Measurements from ENCODE around the gene TP53BP2.
"Not testable (repeated sequence)": the region's sequence is repeated elsewhere in the genome, so short reads cannot be mapped to it uniquely, and the experiment has no call there.

Gene TP53BP2, protein sequence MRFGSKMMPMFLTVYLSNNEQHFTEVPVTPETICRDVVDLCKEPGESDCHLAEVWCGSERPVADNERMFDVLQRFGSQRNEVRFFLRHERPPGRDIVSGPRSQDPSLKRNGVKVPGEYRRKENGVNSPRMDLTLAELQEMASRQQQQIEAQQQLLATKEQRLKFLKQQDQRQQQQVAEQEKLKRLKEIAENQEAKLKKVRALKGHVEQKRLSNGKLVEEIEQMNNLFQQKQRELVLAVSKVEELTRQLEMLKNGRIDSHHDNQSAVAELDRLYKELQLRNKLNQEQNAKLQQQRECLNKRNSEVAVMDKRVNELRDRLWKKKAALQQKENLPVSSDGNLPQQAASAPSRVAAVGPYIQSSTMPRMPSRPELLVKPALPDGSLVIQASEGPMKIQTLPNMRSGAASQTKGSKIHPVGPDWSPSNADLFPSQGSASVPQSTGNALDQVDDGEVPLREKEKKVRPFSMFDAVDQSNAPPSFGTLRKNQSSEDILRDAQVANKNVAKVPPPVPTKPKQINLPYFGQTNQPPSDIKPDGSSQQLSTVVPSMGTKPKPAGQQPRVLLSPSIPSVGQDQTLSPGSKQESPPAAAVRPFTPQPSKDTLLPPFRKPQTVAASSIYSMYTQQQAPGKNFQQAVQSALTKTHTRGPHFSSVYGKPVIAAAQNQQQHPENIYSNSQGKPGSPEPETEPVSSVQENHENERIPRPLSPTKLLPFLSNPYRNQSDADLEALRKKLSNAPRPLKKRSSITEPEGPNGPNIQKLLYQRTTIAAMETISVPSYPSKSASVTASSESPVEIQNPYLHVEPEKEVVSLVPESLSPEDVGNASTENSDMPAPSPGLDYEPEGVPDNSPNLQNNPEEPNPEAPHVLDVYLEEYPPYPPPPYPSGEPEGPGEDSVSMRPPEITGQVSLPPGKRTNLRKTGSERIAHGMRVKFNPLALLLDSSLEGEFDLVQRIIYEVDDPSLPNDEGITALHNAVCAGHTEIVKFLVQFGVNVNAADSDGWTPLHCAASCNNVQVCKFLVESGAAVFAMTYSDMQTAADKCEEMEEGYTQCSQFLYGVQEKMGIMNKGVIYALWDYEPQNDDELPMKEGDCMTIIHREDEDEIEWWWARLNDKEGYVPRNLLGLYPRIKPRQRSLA

DNA sequence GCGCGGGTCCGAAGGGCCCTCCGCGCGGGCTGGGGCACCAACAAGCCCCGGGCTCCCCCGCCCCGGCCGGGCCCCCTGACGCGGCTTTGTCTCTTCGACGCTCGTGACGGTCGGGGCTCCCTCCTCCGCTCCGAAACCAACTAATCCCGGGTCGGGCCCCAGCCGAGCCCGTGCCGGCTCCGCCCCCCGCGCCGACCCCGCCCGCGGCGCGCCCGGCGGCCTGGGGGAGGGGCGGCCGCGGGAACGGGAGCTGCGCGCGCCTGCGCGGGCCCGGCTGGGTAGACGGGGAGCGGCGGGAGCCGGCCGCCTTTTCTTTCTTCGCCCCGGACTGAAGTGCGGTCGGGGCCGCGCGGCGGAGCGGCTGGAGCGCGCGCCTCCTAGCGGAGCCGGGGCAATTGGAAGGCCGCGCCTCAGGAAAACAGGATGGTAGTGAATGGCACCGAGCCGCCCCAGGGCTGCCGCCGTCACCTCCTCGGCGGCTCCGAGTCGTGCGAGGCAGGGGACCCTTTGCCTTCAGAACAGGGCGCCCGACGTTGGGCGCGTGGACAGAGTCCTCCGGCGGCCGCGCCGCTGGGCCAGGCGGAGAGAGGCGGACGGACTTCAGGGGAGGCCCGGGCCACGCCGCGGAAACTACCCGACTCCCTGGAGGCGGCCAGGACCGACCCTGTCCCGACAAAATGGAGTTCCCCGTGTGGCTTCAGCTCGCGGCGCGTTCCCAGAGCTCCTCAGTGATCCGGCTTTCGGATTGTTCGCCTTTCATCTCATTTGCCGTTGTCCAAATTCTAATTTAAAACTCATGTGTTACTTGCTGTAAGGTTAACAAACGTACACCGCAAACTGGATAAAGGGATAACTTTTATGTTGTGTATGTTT lies at the start of gene TP53BP2:
TP53BP2 (minus strand) TSS at position 138 of the 873 bp plus-strand sequence. CDS start 267 bp downstream, outside the sequence.
- Histone ChIP-seq H3K27ac (ENCODE audit: low read depth, low read length) (peak within 1 kb of the TSS; percentile 94), H3K36me3 (ENCODE audit: insufficient read depth, low read length) (no peaks in the 10 kb centered on the region), H3K4me3 (ENCODE audit: low read depth, low read length) (peak within 1 kb of the TSS; percentile 91), H3K4me1 (ENCODE audit: control insufficient read depth, insufficient read depth, low read length, unreplicated experiment) (peaks cover 25% of the 10 kb centered on the region), H3K27me3 (ENCODE audit: insufficient read depth, low read length) (no peaks in the 10 kb centered on the region), H3K79me2 (ENCODE audit: control insufficient read depth, insufficient read depth, low read length, unreplicated experiment) (peaks cover 45% of the 10 kb centered on the region), H2AFZ (ENCODE audit: low read length, unreplicated experiment) (peak within 1 kb of the TSS; percentile 82)

GRCh38 chr1:223890494-223890893 lies 44.7 kb upstream of the TP53BP2 start:
- H3K27me3 ChIP-seq (ENCODE audit: insufficient read depth, low read length), result not testable (repeated sequence)

DNA sequence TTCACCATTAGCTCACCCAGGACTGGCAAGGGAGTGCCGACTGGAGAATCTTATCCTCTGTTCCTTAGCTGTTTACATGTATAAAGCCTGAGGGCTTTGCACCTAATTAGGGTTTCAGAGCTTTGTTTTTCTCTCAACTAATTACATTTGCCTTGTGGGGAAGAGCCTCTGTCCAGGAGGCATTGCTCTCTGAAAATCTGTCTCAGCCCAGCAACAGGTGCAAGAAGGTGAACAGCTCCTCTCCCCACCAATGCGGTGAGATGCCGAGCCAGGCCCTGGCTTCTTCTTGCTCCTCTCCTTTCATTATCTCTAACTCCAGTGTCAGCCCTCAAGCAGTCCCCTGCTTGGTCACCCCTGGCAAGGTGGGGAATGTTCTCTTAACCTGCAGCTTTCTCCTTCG lies 43.6 kb upstream of the TP53BP2 start:
- not testable (repeated sequence) for H3K4me3 ChIP-seq (ENCODE audit: low read depth, low read length); H2AFZ ChIP-seq (ENCODE audit: low read length, unreplicated experiment); H3K79me2 ChIP-seq (ENCODE audit: control insufficient read depth, insufficient read depth, low read length, unreplicated experiment); H3K27ac ChIP-seq (ENCODE audit: low read depth, low read length); H3K27me3 ChIP-seq (ENCODE audit: insufficient read depth, low read length); H3K36me3 ChIP-seq (ENCODE audit: insufficient read depth, low read length)
- peaks cover 14% of the 10 kb centered on the region for H3K4me1 ChIP-seq (ENCODE audit: control insufficient read depth, insufficient read depth, low read length, unreplicated experiment)

More at GRCh38 chr1:223890494-223890893, 44.7 kb upstream of the TP53BP2 start:
- not testable (repeated sequence) for H3K79me2 ChIP-seq (ENCODE audit: control insufficient read depth, insufficient read depth, low read length, unreplicated experiment); H3K4me3 ChIP-seq (ENCODE audit: low read depth, low read length); H3K27ac ChIP-seq (ENCODE audit: low read depth, low read length); H2AFZ ChIP-seq (ENCODE audit: low read length, unreplicated experiment); H3K36me3 ChIP-seq (ENCODE audit: insufficient read depth, low read length)
- H3K4me1 ChIP-seq (ENCODE audit: control insufficient read depth, insufficient read depth, low read length, unreplicated experiment), result peaks cover 14% of the 10 kb centered on the region

- Histone ChIP-seq H2AFZ (ENCODE audit: low read length, unreplicated experiment) (peak overlapping the region; percentile 17), H3K4me3 (ENCODE audit: low read depth, low read length) (no peak overlapping the region), H3K27me3 (ENCODE audit: insufficient read depth, low read length) (no peaks in the 10 kb centered on the region), H3K27ac (ENCODE audit: low read depth, low read length) (peak overlapping the region; percentile 82), H3K36me3 (ENCODE audit: insufficient read depth, low read length) (no peaks in the 10 kb centered on the region), H3K4me1 (ENCODE audit: control insufficient read depth, insufficient read depth, low read length, unreplicated experiment) (peaks cover 14% of the 10 kb centered on the region), H3K79me2 (ENCODE audit: control insufficient read depth, insufficient read depth, low read length, unreplicated experiment) (no peaks in the 10 kb centered on the region)
Measured at GRCh38 chr1:223887747-223888418, 42.1 kb upstream of the TP53BP2 start.

- Histone ChIP-seq H3K4me1 (ENCODE audit: control insufficient read depth, insufficient read depth, low read length, unreplicated experiment) (peaks cover 14% of the 10 kb centered on the region), H3K27me3 (ENCODE audit: insufficient read depth, low read length) (no peaks in the 10 kb centered on the region), H3K4me3 (ENCODE audit: low read depth, low read length) (no peak overlapping the region), H3K36me3 (ENCODE audit: insufficient read depth, low read length) (no peaks in the 10 kb centered on the region), H2AFZ (ENCODE audit: low read length, unreplicated experiment) (no peak overlapping the region), H3K27ac (ENCODE audit: low read depth, low read length) (no peak overlapping the region), H3K79me2 (ENCODE audit: control insufficient read depth, insufficient read depth, low read length, unreplicated experiment) (no peaks in the 10 kb centered on the region)
Measured at GRCh38 chr1:223886516-223886921, 40.8 kb upstream of the TP53BP2 start.

GRCh38 chr1:223885614-223886013 lies 39.9 kb upstream of the TP53BP2 start:
- Histone ChIP-seq H3K4me1 (ENCODE audit: control insufficient read depth, insufficient read depth, low read length, unreplicated experiment) (peaks cover 14% of the 10 kb centered on the region), H3K79me2 (ENCODE audit: control insufficient read depth, insufficient read depth, low read length, unreplicated experiment) (no peaks in the 10 kb centered on the region), H3K4me3 (ENCODE audit: low read depth, low read length) (no peak overlapping the region), H2AFZ (ENCODE audit: low read length, unreplicated experiment) (no peak overlapping the region), H3K36me3 (ENCODE audit: insufficient read depth, low read length) (no peaks in the 10 kb centered on the region), H3K27ac (ENCODE audit: low read depth, low read length) (no peak overlapping the region), H3K27me3 (ENCODE audit: insufficient read depth, low read length) (no peaks in the 10 kb centered on the region)

DNA sequence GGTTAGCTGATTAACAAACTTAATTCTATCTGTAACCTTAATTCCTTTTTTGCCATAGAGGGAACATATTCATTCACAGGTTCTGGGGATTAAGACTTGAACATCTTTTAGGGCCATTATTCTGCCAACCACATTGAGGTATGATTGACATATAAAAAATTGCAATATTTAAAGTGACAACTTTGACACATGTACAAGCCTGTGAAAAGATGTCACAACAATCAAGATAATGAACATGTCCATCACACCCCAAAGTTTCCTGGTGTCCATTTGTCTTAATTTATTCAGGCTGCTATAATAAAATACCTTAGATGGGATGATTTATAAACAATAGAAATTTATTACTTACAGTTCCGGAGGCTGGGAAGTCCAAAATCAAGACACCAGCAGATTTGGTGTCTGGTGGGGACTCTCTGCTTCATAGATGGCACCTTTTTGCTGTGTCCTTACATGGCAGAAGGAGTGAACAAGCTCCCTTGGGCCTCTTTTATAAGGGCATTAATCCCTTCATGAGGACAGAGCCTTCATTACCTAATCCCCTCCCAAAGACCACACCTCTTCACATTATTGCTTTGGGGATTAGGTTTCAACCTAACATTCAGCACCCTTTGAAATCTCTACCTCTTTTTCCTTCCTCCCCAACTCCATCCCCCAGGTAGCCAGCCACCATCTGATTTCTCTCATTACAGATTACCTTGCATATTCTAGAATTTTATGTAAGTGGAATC lies 33.0 kb upstream of the TP53BP2 start:
- no peaks in the 10 kb centered on the region for H3K4me1 ChIP-seq (ENCODE audit: control insufficient read depth, insufficient read depth, low read length, unreplicated experiment)
- no peak overlapping the region for H3K4me3 ChIP-seq (ENCODE audit: low read depth, low read length)
- H3K36me3 ChIP-seq (ENCODE audit: insufficient read depth, low read length), result no peaks in the 10 kb centered on the region
- no peak overlapping the region for H2AFZ ChIP-seq (ENCODE audit: low read length, unreplicated experiment)
- H3K79me2 ChIP-seq (ENCODE audit: control insufficient read depth, insufficient read depth, low read length, unreplicated experiment), result no peaks in the 10 kb centered on the region
- peaks cover 3% of the 10 kb centered on the region; the same call in 1 of the 2 replicates for H3K27me3 ChIP-seq (ENCODE audit: insufficient read depth, low read length)
- no peak overlapping the region for H3K27ac ChIP-seq (ENCODE audit: low read depth, low read length)

DNA sequence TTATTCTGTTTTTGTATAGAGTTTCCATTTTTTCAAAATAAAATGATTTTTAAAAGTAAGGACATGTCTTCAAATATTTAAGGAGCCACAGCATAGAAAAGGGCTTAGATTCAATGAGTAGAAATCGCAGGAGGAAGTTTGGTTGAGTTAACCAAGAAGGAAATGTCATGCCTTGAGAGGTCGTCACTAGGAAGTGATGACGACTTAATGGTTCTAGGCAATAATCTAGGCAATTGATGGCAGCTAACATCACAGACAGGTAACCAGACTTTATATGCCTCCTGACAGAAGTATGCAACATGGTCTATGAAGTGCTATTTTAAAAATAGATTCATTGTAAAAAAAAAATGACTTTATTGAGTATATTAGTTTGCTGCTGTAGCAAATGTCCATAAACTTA lies 32.1 kb upstream of the TP53BP2 start:
- Histone ChIP-seq H3K4me1 (ENCODE audit: control insufficient read depth, insufficient read depth, low read length, unreplicated experiment) (no peaks in the 10 kb centered on the region), H2AFZ (ENCODE audit: low read length, unreplicated experiment) (no peak overlapping the region), H3K27ac (ENCODE audit: low read depth, low read length) (no peak overlapping the region), H3K79me2 (ENCODE audit: control insufficient read depth, insufficient read depth, low read length, unreplicated experiment) (no peaks in the 10 kb centered on the region), H3K4me3 (ENCODE audit: low read depth, low read length) (no peak overlapping the region), H3K36me3 (ENCODE audit: insufficient read depth, low read length) (no peaks in the 10 kb centered on the region), H3K27me3 (ENCODE audit: insufficient read depth, low read length) (peaks cover 3% of the 10 kb centered on the region; the same call in 1 of the 2 replicates)

- no peak overlapping the region for H3K27ac ChIP-seq (ENCODE audit: low read depth, low read length)
- no peaks in the 10 kb centered on the region for H3K79me2 ChIP-seq (ENCODE audit: control insufficient read depth, insufficient read depth, low read length, unreplicated experiment)
- H3K27me3 ChIP-seq (ENCODE audit: insufficient read depth, low read length), result peaks cover 3% of the 10 kb centered on the region; the same call in 1 of the 2 replicates
- H3K4me1 ChIP-seq (ENCODE audit: control insufficient read depth, insufficient read depth, low read length, unreplicated experiment), result no peaks in the 10 kb centered on the region
- no peak overlapping the region for H3K4me3 ChIP-seq (ENCODE audit: low read depth, low read length)
- H3K36me3 ChIP-seq (ENCODE audit: insufficient read depth, low read length), result no peaks in the 10 kb centered on the region
- H2AFZ ChIP-seq (ENCODE audit: low read length, unreplicated experiment), result no peak overlapping the region
Measured at GRCh38 chr1:223876590-223876989, 30.8 kb upstream of the TP53BP2 start.

Data from ACC112 (cell line).